A673 (cell line): ENCODE results near the gene HYPK. TPM values are rescaled to one million over a fixed set of nuclear protein-coding genes. Genes with fewer than 3 reads are reported as not detected.
A peak's percentile ranks its signal among the peaks of the same experiment; 100 is the strongest.

Experiments used
- Bru-seq: library from RNA; stranded (reverse); fragments of 400-500 nt; gene quantifications from one replicate; lab custom pipeline; 2021; lab: Mats Ljungman, UMichigan
- BruChase-seq, 2 experiments: library from RNA; stranded (reverse); fragments of 400-500 nt; gene quantifications; one replicate each; lab custom pipeline; 2021; lab: Mats Ljungman, UMichigan
- BruUV-seq: library from RNA; stranded (reverse); fragments of 400-500 nt; replicated peaks from 2 replicates; lab custom pipeline; 2021; lab: Mats Ljungman, UMichigan
- CTCF ChIA-PET: fragments of 300-600 bp; sonication (Branson Sonifier 250); formaldehyde crosslinking; loops from one replicate; lab custom pipeline; 2022; ENCODE audit warnings: antibody characterized with exemption; lab: Charles Lee
- POLR2A ChIA-PET: fragments of 300-600 bp; sonication (Branson Sonifier 250); formaldehyde crosslinking; loops from one replicate; lab custom pipeline; 2022; ENCODE audit warnings: antibody characterized with exemption; ENCODE audit not compliant: low non-redundant PET; lab: Charles Lee
- DNase-seq: peaks from one replicate; pipeline ENCODE4 v3.0.0-alpha.2; 2015; ENCODE audit warnings: low spot score
- H3K27ac ChIP-seq: fragments of 200-600 bp; sonication (generic); 2 replicates; pipeline ENCODE4 v1.5.1; 2016; ENCODE audit warnings: mixed run types, low read depth, mild to moderate bottlenecking, mixed read lengths, antibody characterized with exemption, low read length; ENCODE audit not compliant: poor library complexity, severe bottlenecking
- H3K27me3 ChIP-seq: fragments of 200-600 bp; sonication (generic); replicated peaks from 2 replicates; pipeline ENCODE4 v1.6.1; 2017; ENCODE audit warnings: mixed run types, low read depth, mild to moderate bottlenecking, mixed read lengths, antibody characterized with exemption, low read length; ENCODE audit not compliant: insufficient read depth, poor library complexity
- H3K36me3 ChIP-seq: fragments of 200-600 bp; sonication (generic); 2 replicates; pipeline ENCODE4 v1.6.1; 2016; ENCODE audit warnings: mixed run types, mild to moderate bottlenecking, mixed read lengths, antibody characterized with exemption, low read length; ENCODE audit not compliant: insufficient read depth, poor library complexity, severe bottlenecking
- H3K4me1 ChIP-seq: fragments of 200-600 bp; sonication (generic); 2 replicates; pipeline ENCODE4 v1.6.1; 2017; ENCODE audit warnings: mixed run types, mild to moderate bottlenecking, mixed read lengths, antibody characterized with exemption, low read length; ENCODE audit not compliant: insufficient read depth, poor library complexity, severe bottlenecking
- H3K4me3 ChIP-seq: fragments of 200-600 bp; sonication (generic); 2 replicates; pipeline ENCODE4 v1.5.1; 2016; ENCODE audit warnings: low read depth, mixed run types, mild to moderate bottlenecking, mixed read lengths, low read length; ENCODE audit not compliant: poor library complexity, severe bottlenecking
- H3K9me3 ChIP-seq: fragments of 200-600 bp; sonication (generic); 2 replicates; pipeline ENCODE4 v1.6.1; 2016; ENCODE audit warnings: mixed run types, low read depth, mild to moderate bottlenecking, mixed read lengths, antibody characterized with exemption, low read length; ENCODE audit not compliant: poor library complexity, severe bottlenecking
- CTCF ChIP-seq: fragments of 300-800, 200-600 bp; sonication (generic); conservative IDR thresholded peaks from 2 replicates; pipeline ENCODE4 v1.5.1; 2017; ENCODE audit warnings: low read depth, mild to moderate bottlenecking, antibody characterized with exemption, low read length, moderate library complexity, mixed read lengths
- EZH2 ChIP-seq: fragments of 200-600 bp; sonication (generic); IDR thresholded peaks from 2 replicates; pipeline ENCODE4 v1.6.1; 2017; ENCODE audit warnings: borderline replicate concordance, low read depth, mild to moderate bottlenecking, mixed read lengths, antibody characterized with exemption, low read length; ENCODE audit not compliant: poor library complexity, severe bottlenecking
- intact Hi-C: fragments of 100-400 bp; cut with micrococcal nuclease; formaldehyde crosslinking; loops from one replicate; pipeline ENCODE4 v1.10.0; 2022; ENCODE audit not compliant: unreplicated experiment
- long read RNA-seq: library from polyadenylated mRNA; stranded (forward); transcript quantifications from one replicate; pipeline ENCODE4 v2.0.0, GENCODE V29; 2022
- total RNA-seq: library from RNA; stranded (reverse); gene quantifications from 2 replicates; pipeline ENCODE4 v1.2.3, GENCODE V29; 2021

HYPK gene
- total RNA-seq (33.6 and 34.9 TPM in 2 replicates), Bru-seq, nascent RNA (percentile 88 among the genes with signal in this experiment), BruChase-seq, experiment 1, labeled RNA remaining after a 2-hour chase (percentile 86 among the genes with signal in this experiment), BruChase-seq, experiment 2, labeled RNA remaining after a 6-hour chase (percentile 89 among the genes with signal in this experiment)
- long read RNA-seq, full-length matches to known transcripts, result 189 of 256 reads
- long read RNA-seq, partial matches to known transcripts, result 0 of 256 reads
- long read RNA-seq, other reads (novel, unspliced or antisense), result 67 of 256 reads

DNA sequence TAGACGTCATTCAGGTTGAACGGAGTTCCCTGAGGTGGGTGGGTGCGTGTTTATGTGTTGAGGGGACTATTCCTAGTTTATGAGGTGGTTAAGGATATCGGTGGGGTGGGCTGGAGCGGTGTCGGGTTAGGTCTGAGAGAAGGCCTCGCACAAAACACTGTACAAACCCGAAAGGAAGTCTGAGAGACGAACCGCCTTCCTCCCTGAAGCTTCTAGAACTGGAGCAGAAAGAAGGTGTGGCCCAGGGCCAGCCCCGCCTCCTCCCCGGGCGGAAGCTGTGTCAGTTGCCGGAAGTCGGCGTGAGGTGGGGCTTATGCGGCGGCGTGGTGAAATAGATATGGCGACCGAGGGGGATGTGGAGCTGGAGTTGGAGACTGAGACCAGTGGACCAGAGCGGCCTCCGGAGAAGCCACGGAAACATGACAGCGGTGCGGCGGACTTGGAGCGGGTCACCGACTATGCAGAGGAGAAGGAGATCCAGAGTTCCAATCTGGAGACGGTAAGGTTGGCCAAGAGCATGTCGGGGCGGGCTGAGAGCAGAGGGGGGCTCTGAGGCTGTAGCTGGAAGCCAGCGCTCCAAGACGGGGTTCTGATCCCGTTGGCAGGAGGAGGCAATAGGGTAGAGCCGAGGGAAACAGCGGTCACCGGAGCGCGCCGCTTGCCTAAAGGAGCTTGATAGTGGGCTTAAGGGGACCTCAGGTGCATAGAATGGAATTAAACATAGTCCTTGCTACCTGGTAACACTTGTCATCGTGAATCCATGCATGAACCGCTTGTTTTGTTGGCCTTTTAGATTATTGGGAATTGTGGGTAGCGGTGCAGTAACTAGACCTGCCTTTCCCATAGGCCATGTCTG is at the start of gene HYPK:
Gene HYPK, plus strand, starts transcription at position 314 of the 856 bp plus-strand sequence. Its CDS starts 24 bp downstream, at position 338.
- peaks cover 53% of the 10 kb centered on the region for H3K36me3 ChIP-seq
- H3K4me3 ChIP-seq, result peak within 1 kb of the TSS; percentile 82

DNA sequence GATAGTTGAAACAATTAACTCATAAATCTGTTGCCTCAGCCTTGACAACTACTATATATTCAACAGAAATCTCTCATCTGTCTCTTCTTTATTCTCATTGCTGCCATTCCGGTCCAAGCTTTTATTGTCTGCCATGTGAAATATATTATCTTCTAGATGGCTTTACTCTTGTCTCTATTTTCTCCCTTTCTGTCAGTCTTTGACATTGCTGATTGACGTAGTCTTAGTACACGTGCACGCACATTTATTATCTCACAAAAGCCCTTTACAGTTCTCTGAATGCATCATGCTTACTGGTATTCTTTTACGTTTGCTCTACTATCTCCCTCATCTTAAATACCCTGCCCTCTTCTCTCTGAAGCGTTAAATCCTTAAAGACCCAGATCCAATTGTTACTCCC is 48.5 kb upstream of the HYPK start:
- TF ChIP-seq EZH2, result no peak
- no peak for TF ChIP-seq CTCF
- no peak overlapping the region for H3K27ac ChIP-seq
- H3K36me3 ChIP-seq, result peaks cover 57% of the 10 kb centered on the region
- no peak for DNase-seq
- H3K27me3 ChIP-seq, result no peaks in the 10 kb centered on the region
- no peak overlapping the region for H3K4me3 ChIP-seq
- H3K4me1 ChIP-seq, result peaks cover 17% of the 10 kb centered on the region
- BruUV-seq, result no TSS peak
- ChIA-PET POLR2A (no interaction called here), CTCF (no interaction called here)
- no peaks in the 10 kb centered on the region for H3K9me3 ChIP-seq
- intact Hi-C loops, result no loop called here

More for the DNA sequence above, at the start of gene HYPK:
- H3K4me1 ChIP-seq, result no peaks in the 10 kb centered on the region
- TF ChIP-seq EZH2 (no peak), CTCF (no peak)
- ChIA-PET CTCF (interaction anchor here (0.6 to 1.0 kb wide), 2 partner anchors 22 to 24 kb away, joined by 3 to 8 read pairs; partner anchors contain the start of gene MFAP1), POLR2A (interaction anchor here (0.8 kb wide), 1 partner anchor 11 kb away, joined by 3 read pairs; no protein-coding TSS in a partner anchor)
- H3K27me3 ChIP-seq, result no peaks in the 10 kb centered on the region
- H3K9me3 ChIP-seq, result no peaks in the 10 kb centered on the region
- peak; percentile 92 for DNase-seq
- H3K27ac ChIP-seq, result peak within 1 kb of the TSS; percentile 67
- TSS peak; percentile 52 for BruUV-seq
- intact Hi-C loops, result no loop called here

DNA sequence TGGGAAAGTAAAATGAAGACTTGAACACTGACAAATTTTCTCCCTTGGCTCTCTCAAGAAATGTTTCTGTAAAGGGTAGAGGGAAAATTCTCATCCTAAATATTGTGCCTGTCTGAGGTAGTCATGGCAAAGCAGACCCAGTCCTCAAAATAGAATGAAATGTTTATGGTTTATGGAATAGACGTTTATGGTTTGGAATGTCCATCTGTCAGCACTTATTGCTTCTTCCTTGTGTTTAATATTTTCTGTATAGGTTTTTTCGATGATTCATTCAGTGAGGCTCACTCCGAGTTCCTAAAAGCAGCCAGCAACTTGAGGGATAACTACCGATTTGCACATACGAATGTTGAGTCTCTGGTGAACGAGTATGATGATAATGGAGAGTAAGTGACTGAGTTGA is 37.6 kb upstream of the HYPK start:
- Histone ChIP-seq H3K27ac (no peak overlapping the region), H3K27me3 (no peaks in the 10 kb centered on the region), H3K9me3 (no peaks in the 10 kb centered on the region), H3K4me1 (no peaks in the 10 kb centered on the region), H3K4me3 (no peak overlapping the region), H3K36me3 (peaks cover 90% of the 10 kb centered on the region)
- no peak for DNase-seq
- TF ChIP-seq EZH2, result no peak
- ChIA-PET POLR2A (no interaction called here), CTCF (no interaction called here)
- intact Hi-C loops, result no loop called here
- no TSS peak for BruUV-seq
